KBM-7 (cell line): ENCODE results near the gene PDZRN3.

Source experiments
- DNase-seq: peaks from one replicate; pipeline ENCODE4 v3.0.0-alpha.2; 2015
- in situ Hi-C: fragments of 300-500 bp; cut with MboI; formaldehyde crosslinking; loops from 2 replicates; pipeline ENCODE4 v1.14.3; 2020; ENCODE audit warnings: low sequenced_read_pairs, low pct_unique_long_range_greater_than_20kb, mixed read lengths

The PDZRN3 gene

GRCh38 chr3:73504239-73504638 lies 120.5 kb downstream of the PDZRN3 start:
- in situ Hi-C loops = no loop called here

DNA sequence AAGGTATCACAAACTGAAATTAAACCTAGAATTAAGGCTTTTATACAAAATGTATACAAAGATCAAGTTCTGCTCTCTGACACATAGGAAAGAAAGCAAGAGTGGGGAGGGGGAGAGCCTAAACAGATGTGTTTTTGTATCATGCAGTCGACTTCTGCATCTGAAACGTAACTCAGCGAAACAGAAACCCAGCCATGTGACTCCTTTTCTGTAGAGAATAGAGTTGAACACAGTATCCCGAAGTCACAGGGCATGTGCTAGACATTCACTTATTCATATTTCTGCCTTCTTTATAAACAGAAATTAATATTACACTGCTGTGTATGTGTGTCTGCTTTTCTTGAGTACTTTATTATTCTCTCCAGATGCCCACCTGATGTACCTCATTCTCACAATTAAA lies 121.0 kb downstream of the PDZRN3 start:
- in situ Hi-C loops = no loop called here
- no peak for DNase-seq

More at GRCh38 chr3:73504239-73504638, 120.5 kb downstream of the PDZRN3 start:
- no peak for DNase-seq

DNA sequence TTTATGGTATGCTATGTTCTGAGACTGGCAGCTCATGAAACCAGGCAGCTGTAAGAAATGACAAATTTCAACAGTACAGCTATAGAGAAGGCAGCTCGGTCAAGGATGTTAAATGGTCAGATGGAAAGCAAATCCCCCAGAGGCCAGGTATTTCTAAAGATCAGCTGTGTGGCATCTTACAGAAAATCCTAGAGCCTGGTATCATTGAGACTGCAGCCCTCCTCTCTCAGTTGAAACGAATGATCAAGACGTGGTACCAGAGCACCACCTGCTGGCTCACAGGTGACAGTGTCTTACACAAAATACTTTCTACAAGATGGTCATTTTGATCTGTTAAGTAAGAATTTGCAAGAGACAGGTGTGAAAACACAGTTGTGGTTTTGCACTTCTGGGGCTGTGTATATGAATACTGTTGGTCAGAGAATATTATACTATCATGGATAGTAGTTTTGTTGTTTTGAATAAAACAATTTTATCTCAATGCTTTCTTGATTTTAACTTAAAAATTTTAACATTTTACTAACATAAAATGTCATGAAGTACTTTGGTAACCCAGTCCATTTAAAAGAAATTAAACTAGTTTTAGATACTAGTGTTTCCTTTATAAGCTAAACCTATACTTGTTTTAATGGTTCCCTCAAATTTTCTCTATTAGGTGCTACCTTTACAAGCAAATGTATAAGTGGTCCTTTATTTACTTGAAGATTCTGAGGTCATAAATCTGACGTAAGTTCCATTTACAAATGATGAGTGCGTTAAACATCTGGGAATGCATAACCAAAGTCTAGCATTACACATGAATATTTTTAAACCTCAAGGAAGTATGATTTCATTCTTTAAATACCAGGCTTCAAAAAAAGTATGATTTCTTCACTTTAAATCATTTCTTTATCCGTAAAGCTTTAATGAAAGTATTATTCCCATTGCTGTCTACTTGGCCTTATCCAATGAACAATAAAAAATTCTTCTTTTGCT lies 121.8 kb downstream of the PDZRN3 start:
- DNase-seq = peak; percentile 40
- in situ Hi-C loops = no loop called here

DNA sequence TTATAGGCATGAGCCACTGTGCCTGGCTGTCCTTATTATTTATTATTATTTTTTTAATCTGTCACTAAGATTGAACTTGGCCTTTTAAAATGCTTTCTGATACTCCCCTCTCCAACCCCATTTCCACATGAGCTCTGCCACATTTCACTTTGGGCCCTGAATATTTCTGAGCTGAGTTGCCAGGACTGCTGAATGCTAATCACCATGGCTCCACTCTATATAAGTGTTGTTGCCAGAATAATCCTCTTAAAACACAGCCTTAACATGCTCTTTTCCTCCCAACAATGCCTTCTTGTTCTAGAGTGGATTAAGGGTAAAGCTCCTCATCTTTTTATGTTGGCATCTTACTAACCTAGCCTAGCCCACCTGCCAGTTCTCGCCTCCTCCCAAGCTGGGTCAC lies 124.4 kb downstream of the PDZRN3 start:
- no peak for DNase-seq
- in situ Hi-C loops = no loop called here

DNA sequence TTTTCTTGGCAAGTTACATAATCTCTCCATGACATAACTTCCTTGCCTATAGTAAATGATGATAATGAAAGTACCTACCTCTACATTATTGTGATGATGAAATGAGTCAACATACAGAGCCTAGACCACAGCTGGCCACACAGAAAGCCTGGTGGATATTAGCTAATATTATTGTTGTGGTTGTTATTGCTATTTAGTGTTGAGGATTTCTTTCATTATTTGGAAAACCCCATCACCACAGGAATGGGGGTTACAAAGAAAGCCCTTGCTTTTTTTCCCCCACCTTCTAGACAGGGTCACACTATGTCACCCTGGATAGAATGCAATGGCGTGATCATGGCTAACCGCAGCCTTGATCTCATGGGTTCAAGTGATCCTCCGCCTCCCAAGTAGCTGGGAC lies 125.0 kb downstream of the PDZRN3 start:
- DNase-seq = no peak
- in situ Hi-C loops = no loop called here

- in situ Hi-C loops = no loop called here
- no peak for DNase-seq
Measured at GRCh38 chr3:73498764-73499622, 125.7 kb downstream of the PDZRN3 start.

DNA sequence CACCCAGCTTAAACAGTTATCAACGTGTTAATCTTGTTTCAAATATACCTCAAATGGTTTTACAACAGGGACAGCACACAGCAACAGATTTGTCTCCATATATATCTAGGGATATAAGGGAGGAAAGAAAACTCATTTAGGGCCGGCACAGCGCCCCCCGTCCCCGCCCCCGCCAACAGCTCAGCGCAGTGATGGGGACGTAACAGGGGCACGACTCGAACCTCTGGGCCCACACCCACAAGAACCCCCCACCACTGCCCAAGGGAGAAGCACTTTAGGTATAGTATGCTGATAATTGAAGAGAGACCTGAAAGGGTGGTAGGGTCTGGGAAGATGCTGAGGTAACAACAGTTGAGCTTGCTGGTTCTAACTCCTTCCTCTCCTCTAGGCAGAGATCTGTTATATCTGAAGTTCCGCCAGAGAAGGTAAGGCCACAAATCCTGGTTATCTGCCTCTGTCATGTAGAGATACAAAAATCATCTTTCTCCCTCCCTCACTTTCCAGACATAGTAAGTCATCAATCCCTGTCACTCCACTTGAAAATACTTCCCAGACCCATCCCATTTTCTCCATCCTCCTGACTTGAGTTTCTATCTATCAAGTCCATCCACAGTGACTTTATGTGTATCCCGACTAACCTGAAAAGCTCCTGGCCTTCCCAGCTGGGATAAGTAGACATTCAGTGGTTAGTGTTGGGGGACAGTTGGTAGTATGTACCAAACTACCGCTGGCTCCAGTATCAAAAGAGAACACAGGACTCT lies 126.9 kb downstream of the PDZRN3 start:
- no peak for DNase-seq
- in situ Hi-C loops = no loop called here

- no peak for DNase-seq
- in situ Hi-C loops = no loop called here
Measured at GRCh38 chr3:73493543-73494308, 131.0 kb downstream of the PDZRN3 start.

DNA sequence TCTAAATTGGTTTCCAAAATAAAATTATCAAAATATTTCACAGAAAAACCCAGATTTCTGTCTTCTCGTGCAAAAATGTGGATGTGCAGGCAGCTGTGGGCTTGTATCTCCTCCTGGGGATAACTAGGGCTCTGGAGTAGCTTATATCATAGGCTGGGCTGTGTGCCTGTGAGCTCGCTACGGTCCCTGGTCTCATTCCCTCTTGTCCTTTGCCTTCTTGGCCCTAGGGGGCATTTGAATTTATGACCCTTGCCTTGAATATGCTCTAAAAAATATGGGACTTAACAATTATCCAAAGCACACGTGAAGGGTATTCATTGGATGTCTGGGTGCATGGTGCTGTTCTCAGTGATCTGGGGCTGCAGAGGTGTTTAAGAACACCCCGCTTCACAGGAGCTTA lies 132.6 kb downstream of the PDZRN3 start:
- DNase-seq = no peak
- in situ Hi-C loops = no loop called here

DNA sequence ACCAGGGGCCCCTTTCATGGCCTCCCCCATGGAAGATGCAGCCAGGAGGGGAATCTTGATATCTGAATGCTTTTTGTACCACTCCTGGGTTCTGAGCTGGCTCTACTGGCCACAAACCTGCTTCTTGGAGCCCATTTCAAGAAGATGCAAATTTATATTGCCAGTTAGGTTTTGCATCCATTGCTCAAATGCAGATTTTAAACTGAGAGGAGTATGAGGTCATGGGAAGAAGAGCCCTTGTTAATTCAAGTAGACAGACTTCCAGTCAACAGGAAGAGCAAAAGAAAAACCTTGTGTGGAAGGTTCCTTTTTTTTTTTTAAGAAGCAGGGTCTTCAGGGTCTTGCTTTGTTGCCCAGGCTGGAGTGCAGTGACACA lies 133.5 kb downstream of the PDZRN3 start:
- DNase-seq = no peak
- in situ Hi-C loops = no loop called here

DNA sequence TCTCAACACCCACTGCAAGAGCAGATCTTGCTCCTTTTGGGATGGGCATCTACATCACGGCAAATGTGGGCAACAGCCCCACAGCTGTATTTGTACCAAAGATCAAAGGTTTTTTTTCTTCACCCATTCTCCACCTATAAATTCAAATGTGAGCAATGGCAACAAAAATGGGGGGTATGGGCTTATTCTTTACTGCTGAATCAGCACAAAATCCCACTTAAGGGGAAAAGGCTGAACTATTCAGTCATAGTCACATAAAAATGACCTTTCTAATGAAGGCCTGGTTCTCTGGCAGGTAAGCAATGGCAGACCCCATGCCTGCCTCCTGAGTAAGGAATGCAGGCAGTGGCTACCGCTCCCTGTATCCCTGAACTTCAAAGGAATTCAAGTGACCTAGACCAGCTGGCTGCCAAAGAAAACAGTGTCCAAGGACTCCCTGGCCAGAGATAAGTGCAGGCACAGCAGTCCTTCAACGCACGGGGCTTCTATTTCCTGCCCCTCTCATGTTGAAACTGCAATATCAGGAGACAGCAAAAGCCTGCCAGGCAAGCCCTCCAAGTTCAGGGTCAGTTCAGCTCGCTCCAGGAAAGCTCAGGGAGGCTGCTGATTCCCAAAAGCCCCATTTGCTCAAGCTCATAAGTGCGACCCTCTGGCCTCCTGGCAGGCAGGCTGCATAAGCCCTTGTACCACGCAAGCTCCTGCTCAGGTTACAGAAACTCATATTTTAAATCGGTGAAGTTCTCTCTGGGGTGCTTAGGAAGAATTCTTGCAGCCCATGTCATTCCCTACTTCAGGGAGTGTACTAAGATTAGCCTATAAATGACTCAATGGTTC lies 134.1 kb downstream of the PDZRN3 start:
- in situ Hi-C loops = no loop called here
- DNase-seq = no peak

GRCh38 chr3:73485877-73486330 lies 138.8 kb downstream of the PDZRN3 start:
- no peak for DNase-seq
- in situ Hi-C loops = no loop called here

DNA sequence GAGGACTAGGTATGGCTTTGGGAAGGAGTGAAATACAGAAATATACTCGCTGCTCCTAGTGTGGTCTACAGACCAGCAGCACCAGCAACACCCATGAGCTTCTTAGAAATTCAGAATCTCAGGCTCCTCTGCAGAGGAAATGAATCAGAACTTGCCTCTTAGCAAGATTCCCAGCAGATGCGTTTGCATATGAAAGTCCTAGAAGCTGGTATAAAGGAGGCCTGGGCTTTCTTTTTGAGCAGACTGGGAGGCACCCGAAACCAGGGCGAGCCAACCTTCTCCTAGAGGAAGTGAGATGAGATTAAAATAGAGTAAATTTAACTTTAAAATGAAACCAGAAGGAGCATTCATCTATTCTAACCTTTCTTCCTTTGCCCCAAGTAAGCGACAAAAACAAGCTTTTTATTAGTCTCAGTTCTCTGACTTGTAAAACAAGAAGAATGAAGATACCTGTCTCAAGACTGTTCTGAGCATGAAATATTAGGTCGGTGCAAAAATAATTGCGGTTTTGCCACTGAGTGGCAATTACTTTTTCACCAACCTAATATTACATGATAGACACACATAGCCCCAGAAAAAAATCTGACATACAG lies 140.0 kb downstream of the PDZRN3 start:
- in situ Hi-C loops = no loop called here
- DNase-seq = no peak

DNA sequence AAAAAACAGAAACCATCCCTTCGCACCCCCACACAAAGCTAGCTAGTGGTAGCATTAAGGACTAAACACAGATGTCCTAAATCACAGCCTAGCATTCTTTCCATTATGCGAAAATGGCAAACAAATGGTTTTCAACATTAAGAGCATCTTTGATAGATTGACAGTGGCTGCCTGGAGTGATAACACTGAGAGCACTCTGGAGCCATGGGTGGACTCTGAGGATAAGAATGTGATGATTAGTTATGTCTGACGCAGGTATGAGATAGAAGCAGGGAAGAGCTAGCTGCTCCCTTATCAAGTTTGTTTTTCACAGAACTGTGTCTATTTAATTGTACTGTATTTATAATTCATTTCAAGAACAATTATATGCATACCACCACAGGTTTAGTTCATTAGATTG lies 142.9 kb downstream of the PDZRN3 start:
- in situ Hi-C loops = no loop called here
- DNase-seq = no peak

DNA sequence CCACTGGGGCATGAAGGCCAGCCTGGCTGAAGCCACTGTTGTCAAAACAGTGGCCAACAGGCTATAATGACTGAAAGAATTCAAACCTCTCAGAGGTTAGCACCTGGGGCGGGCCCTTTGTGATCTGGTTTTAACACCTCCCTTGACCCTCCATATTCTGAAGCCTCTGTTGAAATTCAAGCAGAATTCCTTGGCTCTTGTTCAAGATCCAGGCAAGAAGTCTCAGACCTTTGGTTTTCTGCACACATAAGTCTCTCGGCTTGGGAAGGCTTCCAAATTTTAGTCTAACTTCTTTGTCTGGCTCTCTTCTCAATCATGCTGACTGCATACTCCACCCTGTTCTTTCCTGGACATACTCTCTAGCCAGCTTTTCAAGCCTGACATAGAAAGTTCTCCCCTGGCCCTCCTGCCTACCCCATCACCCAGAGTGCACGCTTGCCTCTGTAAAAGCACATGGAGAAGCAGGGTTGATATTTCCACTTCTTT lies 144.5 kb downstream of the PDZRN3 start:
- DNase-seq = no peak
- in situ Hi-C loops = no loop called here

DNA sequence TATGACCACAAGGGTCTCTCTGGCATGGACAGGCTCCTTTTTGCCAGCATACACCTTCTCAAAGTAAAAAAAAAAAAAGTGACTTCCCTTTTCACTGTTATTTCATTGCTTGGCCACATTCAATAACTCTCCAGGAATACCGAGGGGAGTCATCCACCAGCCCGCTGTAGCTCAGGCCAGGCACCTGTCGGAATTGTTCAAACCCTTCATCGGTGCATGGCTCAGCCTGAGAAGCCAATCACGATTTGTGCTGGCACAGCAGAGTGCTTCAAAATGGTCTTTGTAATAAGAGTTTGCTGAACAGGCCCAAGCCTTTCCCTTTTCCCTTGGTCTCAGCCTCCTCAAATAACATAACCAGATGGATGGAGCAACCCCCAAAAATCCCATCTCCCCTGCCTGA lies 145.4 kb downstream of the PDZRN3 start:
- DNase-seq = no peak
- in situ Hi-C loops = no loop called here

GRCh38 chr3:73478858-73479257 lies 145.9 kb downstream of the PDZRN3 start:
- in situ Hi-C loops = no loop called here
- no peak for DNase-seq
